AG20443 (cell line): ENCODE results near the gene GALNTL6.
"Not testable (repeated sequence)": the region's sequence is repeated elsewhere in the genome, so short reads cannot be mapped to it uniquely, and the experiment has no call there.

ENCODE experiments used
- DNase-seq: peaks from one replicate; pipeline ENCODE4 v3.0.0; 2012; ENCODE audit warnings: low spot score, mixed read lengths

The GALNTL6 gene

GRCh38 chr4:172750910-172751309, 937.7 kb downstream of the GALNTL6 start:
- no peak for DNase-seq

GRCh38 chr4:172751550-172751949, 938.3 kb downstream of the GALNTL6 start:
- DNase-seq, result no peak

GRCh38 chr4:172758586-172759340, 945.6 kb downstream of the GALNTL6 start:
- DNase-seq, result no peak

DNA sequence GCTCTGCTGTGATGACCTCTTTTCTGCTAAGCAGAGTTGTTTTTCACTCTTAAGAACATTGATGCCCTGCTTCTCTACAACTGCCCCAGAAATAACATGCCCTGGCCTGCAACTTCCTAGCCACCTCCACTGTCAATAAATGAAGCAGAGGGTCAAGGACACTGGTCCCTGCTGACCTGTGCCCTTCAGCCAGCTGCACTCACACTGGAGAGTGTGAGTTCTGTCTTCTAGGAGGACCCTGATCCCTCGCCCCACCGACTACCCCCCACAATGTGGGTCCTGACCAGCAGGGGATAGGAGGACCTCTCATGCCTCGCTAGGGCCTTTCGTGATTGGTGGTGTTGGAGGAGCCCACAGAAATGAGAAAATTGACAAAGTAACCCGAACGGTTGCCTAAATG, 947.3 kb downstream of the GALNTL6 start:
- DNase-seq, result no peak

DNA sequence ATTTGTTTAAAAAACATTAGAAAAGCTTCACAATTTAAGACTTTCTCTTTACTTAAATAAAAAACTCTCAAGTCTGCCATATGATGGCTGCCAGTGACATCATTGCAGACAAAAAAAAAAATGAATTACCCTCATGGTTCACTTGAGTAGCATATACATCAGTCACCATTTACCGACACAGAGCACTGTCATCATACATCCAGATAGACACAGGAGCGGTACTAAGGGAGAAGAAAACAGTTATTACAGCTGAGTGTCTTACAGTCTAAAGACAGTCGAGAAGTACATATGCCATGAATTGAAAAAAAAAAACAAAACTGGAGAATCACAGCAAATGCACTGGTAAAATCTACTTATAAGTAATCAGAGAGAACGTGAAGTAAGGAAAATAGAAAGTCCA, 949.7 kb downstream of the GALNTL6 start:
- DNase-seq, result no peak

DNA sequence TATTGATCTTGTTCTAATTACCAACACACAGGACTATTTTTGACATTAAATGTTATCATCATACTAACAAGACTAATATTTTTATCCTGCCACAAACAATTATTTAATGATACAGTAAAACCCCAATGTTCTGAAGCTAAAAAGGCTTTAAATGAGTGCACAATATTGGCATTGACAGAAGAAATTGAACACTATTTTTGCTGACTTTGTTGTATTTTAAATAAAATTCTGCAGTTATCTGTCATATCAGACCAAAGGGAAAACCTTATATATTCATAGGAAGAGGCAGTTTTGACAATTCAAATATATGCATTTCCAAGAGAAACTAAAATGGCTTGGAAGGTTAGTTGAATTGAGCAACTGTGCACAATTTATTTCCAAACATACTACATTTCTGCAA, 957.6 kb downstream of the GALNTL6 start:
- DNase-seq, result no peak

- no peak for DNase-seq
These were observed 959.6 kb downstream of the GALNTL6 start for GRCh38 chr4:172772781-172773180.

- no peak for DNase-seq
These were observed 963.1 kb downstream of the GALNTL6 start for GRCh38 chr4:172776203-172776861.

DNA sequence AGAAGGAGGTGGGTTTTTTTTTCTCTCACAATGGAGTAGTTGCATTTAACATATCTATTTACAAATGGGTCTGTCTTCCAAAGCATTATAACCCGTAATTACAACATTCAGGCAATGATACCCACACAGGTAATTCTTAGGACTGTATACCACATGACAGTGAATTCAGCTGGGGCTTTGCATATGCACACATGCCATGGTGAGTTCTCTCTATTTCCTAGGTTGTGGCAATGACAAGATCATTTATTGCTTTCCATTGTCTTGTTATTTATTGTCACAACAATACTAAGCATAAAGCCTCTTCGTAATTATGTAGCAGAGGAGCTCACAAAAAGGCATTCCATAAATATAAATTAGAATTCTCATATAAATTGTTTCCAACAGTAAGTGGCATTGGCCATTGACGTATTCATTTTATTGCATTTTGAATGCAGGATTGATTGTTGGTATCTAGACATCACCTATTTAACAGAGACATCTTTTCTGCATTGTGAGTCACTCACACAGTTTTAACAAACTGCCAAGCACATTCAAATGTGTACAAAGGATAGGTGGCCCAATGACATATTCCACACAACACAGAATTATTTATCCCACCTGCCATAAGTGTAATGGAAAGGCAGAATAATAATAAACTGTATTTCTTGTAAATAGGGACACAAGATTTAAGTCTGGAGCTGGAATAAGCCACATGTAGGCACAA, 964.7 kb downstream of the GALNTL6 start:
- no peak for DNase-seq

DNA sequence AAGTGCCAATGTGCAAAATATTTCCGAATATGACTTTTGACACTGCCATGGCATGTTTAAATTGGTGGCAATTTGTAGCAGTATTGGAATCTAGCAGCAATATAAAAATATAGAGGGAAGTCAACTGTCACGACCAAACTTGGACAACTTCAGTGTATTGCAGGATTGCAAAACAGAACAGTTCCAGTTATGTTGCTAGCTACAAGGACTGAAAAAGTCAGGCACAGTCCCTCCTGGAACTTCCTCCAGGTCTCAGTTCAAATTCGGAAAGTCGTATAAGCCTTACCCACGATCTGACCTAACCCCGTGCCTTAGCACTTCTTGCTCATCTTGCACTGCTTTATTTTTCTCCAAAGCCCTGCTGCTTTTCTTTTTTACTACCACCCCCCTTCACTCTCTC, 965.4 kb downstream of the GALNTL6 start:
- DNase-seq, result no peak

GRCh38 chr4:172780566-172781081, 967.4 kb downstream of the GALNTL6 start:
- no peak for DNase-seq

DNA sequence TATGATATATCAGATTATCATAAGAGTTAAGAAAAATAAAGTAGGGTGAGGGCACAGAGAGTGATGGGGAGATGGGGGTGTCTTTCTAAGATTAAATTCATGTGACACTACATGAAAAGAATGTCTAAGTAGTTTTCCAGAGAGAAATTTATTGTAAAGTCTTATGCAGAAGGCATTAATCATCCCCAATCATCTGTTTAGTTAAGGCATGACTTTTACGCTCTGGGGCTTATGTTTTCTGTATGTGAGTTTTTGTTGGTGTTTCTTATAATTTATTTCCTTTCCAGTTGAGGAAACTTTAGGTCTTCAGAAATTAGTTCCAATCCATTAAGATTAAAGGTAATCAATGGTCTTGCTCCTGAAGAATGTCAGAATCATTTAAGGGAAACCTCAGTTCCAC, 972.4 kb downstream of the GALNTL6 start:
- no peak for DNase-seq

- DNase-seq, result no peak
These were observed 973.0 kb downstream of the GALNTL6 start for GRCh38 chr4:172786039-172786792.

DNA sequence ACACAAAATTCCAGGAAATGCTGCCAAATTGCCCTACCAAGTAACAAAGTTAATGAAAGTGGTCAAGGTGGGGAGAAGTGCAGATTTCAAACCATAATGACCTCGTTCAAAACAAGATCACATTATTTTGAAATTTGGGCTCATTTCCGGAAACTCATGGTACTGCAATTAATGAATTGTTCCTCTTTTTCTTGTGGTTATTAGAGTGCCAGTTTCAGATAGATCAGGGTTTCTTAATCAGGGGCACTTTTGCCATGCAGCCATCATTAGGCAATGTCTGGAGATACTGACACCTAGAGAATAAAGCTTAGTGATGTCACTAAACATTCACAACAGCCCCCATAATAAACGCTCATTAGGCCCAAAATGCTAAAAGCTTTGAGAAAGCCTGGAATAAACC, 973.9 kb downstream of the GALNTL6 start:
- DNase-seq, result no peak

- DNase-seq, result no peak
These were observed 978.6 kb downstream of the GALNTL6 start for GRCh38 chr4:172791841-172792240.

GRCh38 chr4:172793565-172794306, 980.5 kb downstream of the GALNTL6 start:
- DNase-seq, result no peak

GRCh38 chr4:172794307-172794703, 981.1 kb downstream of the GALNTL6 start:
- DNase-seq, result no peak

DNA sequence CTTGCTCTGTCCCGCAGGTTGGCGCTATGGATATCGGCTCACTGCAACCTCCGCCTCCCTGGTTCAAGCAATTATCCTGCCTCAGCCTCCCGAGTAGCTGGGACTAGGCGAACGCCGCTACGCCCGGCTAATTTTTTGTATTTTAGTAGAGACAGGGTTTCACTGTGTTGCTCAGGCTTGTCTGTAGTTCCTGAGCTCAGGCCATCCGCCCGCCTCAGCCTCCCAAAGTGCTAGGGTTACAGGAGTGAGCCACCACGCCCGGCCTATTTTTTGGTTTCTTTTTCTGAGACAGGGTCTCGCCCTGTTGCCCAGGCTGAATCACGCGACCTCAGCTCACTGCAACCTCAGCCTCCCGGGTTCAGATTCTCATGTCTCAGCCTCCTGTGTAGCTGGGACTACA, 984.1 kb downstream of the GALNTL6 start:
- DNase-seq, result not testable (repeated sequence)

DNA sequence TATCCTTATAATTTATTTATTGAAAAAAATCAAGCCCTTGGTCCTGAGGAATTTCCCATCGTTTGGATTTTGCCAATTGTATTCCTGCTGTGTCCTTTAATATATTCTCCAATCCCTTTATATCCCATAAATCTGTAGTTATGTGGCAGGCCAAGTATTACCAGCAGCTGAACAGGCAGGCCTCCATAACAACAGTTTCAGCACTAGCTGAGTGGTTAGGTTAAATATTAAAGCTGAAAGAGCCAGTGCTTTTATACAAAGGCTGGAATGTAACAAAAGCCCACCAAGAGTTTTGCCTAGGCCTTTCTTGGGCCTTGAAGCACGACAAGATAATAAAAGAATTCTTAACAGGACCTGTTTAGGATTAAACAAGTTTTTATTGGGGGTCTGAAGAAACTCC, 988.8 kb downstream of the GALNTL6 start:
- DNase-seq, result no peak

DNA sequence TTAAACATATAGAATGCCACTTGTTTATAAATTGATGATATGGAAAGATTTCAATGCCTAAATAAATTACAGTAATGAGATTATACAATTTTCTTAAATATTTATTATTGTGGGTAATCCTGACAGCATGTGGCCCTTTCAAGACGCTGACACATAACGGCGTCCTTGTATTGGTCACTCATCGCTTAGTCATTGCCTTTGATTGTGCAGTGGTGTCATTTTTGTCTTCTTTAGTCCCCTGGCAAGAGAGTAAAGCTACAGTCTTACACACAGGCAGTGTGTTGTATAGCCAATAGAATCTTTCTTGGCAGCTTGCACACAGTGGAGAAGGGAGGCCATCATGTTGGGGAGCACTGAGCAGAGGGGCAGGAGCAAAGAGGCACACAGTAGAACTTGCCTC, 993.6 kb downstream of the GALNTL6 start:
- DNase-seq, result no peak

DNA sequence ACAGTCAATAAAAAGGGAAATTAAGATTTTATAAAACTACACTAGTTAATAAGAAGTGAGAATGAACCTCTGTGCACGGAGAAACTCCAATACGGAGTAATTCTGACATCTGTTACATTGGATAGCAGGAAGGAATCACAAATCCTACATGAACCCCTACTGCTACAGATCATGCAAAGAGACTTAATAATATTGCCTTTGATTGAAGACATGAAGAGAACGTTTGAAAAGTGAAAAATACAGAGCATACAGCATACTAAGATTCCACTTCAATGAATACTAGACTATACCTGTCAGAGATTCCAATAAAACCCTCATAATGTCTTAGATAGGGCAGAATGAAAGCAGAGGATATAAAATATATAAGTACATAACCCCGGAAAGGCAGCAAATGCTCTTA, 995.0 kb downstream of the GALNTL6 start:
- DNase-seq, result no peak

GRCh38 chr4:172809319-172809718, 996.1 kb downstream of the GALNTL6 start:
- DNase-seq, result no peak
